AG09309 (cell line): ENCODE data around the gene ARL13A.

ENCODE experiments used
- DNase-seq: peaks from one replicate; pipeline ENCODE4 v3.0.0-alpha.2; 2010; ENCODE audit warnings: low read depth
- H3K4me3 ChIP-seq: 2 replicates; pipeline ENCODE4 v1.5.1; 2011; ENCODE audit warnings: mild to moderate bottlenecking, low read depth, low read length, moderate library complexity; ENCODE audit not compliant: control insufficient read depth
- TF ChIP-seq, protein P1 (sequence below): IDR thresholded peaks from 2 replicates; pipeline ENCODE4 v1.5.1; 2011; ENCODE audit warnings: mild to moderate bottlenecking, low read depth, low read length, inconsistent platforms; ENCODE audit not compliant: insufficient read depth, control insufficient read depth; ENCODE audit errors: missing control alignments

Gene ARL13A

DNA sequence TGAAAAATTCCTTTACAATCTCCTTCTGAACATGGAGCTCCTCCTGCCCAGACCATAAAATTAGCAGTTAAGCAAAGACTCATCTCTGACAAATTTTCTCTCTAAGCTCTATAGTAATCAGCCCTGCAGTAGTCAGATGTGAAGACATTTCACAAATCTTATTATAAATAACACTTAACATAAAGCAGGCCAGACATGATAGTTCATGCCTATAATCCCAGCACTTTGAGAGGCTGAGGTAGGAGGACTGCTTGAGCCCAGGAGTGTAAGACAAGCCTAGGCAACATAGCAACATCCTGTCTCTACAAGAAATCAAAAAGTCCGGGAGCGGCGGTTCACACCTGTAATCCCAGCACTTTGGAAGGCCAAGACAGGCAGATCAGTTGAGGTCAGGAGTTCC lies 52.5 kb downstream of the ARL13A start:
- no peak for DNase-seq
- no peak overlapping the region for H3K4me3 ChIP-seq
- TF ChIP-seq, protein P1, sequence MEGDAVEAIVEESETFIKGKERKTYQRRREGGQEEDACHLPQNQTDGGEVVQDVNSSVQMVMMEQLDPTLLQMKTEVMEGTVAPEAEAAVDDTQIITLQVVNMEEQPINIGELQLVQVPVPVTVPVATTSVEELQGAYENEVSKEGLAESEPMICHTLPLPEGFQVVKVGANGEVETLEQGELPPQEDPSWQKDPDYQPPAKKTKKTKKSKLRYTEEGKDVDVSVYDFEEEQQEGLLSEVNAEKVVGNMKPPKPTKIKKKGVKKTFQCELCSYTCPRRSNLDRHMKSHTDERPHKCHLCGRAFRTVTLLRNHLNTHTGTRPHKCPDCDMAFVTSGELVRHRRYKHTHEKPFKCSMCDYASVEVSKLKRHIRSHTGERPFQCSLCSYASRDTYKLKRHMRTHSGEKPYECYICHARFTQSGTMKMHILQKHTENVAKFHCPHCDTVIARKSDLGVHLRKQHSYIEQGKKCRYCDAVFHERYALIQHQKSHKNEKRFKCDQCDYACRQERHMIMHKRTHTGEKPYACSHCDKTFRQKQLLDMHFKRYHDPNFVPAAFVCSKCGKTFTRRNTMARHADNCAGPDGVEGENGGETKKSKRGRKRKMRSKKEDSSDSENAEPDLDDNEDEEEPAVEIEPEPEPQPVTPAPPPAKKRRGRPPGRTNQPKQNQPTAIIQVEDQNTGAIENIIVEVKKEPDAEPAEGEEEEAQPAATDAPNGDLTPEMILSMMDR, result no peak

DNA sequence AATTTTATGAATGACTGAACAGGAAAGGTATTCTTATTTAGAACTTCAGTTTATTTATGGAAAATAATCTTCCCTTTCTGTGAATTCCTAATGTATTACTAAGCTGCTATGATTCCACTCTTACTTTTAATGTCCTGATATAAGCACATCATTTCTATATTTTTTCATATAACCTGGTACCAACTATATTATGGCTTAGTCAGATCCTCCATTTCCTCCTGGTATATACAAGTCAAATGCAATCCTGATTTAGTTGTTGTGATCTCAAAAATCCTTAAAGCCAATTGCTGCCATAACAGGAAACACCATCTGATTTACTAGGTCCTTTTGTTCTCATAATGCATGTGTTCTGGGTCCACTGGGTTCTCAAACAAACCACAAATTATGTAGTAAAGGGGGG lies 55.6 kb downstream of the ARL13A start:
- no peak overlapping the region for H3K4me3 ChIP-seq
- TF ChIP-seq, protein P1, result no peak
- no peak for DNase-seq

DNA sequence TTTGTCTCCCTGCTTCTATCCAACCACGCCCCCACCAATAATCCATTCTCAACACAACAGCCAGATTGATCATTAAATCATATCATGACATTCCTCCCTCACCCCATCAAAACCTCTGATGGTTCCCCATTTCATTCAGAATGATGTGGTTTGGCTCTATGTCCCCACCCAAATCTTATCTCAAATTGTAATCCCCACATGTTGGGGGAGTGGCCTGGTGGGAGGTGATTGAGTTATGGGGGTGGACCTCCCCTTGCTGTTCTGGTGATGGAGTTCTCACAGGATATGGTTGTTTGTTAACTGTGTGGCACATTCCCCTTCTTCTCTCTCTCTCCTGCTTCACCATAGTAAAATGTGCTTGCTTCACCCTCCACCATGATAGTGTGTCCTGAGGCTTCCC lies 59.1 kb downstream of the ARL13A start:
- no peak for DNase-seq
- H3K4me3 ChIP-seq, result no peak overlapping the region
- TF ChIP-seq, protein P1, result no peak

DNA sequence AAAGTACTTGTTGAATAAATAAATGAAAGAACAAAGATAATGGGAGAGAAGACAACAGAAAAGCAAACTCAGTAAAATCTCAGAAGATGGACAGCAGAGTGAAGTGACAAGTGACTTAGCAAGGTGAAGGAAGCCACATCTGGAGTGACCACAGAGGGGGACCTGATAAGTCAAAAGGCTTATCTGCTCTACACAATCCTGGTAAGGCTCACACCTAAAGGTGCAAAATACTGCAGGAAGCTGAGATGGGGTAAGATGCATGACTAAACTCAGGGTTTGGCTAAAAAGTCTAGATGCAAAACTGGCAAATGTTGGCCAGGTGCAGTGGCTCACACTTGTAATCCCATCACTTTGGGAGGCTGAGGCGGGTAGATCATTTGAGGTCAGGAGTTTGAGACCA lies 60.2 kb downstream of the ARL13A start:
- TF ChIP-seq, protein P1, result no peak
- no peak overlapping the region for H3K4me3 ChIP-seq
- no peak for DNase-seq

DNA sequence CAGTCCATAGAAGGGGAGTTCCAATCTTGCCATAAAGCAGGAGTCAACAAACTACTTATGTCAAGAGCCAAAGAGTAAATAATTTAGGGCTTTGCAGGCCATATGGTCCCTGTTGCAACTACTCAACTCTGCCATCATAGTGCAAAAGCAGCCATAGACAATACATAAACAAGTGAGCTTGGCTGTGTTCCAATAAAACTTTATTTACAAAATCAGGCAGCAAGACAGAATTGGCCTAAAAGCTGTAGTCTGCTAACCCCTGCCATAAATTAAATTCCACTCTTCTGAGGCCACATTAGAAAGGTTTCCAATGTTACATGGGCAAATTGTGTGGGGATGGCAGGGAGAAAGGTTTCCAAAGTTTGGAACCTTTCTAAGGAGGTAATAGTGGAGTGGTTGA lies 67.7 kb downstream of the ARL13A start:
- TF ChIP-seq, protein P1, result no peak
- no peak for DNase-seq

DNA sequence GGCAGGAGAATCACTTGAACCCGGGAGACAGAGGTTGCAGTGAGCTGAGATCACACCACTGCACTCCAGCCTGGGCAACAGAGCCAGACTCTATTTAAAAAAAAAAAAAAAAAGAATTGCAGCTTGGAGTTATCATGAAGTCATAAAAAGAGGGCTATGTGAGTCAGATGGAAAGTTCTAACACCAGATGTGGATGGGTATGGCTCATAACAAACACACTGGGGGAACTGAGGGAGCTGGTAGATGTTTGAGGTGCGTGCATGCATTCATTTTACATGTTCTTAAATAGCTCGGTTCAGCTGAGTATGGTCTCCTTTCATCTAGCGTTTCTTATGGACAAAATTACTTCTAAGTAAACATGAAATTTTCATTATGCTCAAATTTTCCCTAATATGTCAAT lies 70.7 kb downstream of the ARL13A start:
- no peak for DNase-seq
- TF ChIP-seq, protein P1, result no peak
- H3K4me3 ChIP-seq, result no peak overlapping the region

More for the DNA sequence above, 67.7 kb downstream of the ARL13A start:
- H3K4me3 ChIP-seq, result no peak overlapping the region
